GM18951 (cell line): ENCODE results near the gene NT5DC2.

Source experiments
- POLR2A ChIP-seq: IDR thresholded peaks from 4 replicates; pipeline ENCODE4 v1.6.1; 2011; ENCODE audit warnings: mild to moderate bottlenecking; ENCODE audit not compliant: insufficient read length, insufficient read depth; ENCODE audit errors: extremely low read depth
- in situ Hi-C: fragments of 300-500 bp; cut with MboI; formaldehyde crosslinking; loops from one replicate; pipeline ENCODE4 v1.12.0; 2022; ENCODE audit warnings: low sequenced_read_pairs, mixed read lengths, inconsistent platforms; ENCODE audit not compliant: unreplicated experiment

Gene NT5DC2

DNA sequence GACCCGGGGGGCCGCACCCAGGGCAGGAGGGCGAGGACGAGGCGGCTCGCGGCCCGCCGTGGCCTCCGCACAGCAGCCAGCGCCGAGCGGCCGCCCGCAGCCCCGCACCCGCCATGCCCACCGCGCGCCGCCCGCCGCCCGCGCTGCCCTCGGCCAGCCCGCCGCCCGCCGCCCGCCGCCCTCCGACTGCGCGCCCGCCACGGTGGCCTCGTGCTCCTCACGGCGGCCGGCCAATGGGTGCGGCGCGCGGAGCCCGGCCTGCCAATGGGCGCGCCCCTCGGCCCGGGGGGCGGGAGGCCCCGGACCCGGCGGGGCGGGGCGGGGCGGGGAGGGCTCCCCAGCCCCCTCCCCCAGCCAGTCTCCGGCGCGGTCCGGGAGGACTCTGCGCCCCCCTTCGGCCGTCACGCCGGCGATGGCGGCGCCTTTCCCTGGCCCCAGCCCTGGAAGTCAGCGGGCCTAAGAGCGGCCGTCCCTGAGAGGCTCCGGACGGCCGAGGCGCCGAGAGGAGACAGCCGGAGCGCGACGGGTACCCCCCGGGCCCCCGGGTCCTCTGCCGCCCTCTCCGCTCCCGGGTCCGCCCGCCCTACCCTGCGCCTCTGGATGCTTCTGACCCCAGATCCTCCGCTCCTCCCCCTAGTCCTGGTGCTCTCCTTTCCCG lies at the start of gene NT5DC2:
TSS of gene NT5DC2 (minus strand) at position 235 of the 658 bp plus-strand sequence. CDS start at position 115, 120 bp downstream.
- peak; percentile 61 for TF ChIP-seq POLR2A
- in situ Hi-C loops, result no loop called here

- in situ Hi-C loops, result no loop called here
- TF ChIP-seq POLR2A, result no peak
Observed at GRCh38 chr3:52574056-52574965, 40.7 kb upstream of the NT5DC2 start.

- in situ Hi-C loops, result no loop called here
- no peak for TF ChIP-seq POLR2A
Observed at GRCh38 chr3:52572221-52572620, 38.6 kb upstream of the NT5DC2 start.

DNA sequence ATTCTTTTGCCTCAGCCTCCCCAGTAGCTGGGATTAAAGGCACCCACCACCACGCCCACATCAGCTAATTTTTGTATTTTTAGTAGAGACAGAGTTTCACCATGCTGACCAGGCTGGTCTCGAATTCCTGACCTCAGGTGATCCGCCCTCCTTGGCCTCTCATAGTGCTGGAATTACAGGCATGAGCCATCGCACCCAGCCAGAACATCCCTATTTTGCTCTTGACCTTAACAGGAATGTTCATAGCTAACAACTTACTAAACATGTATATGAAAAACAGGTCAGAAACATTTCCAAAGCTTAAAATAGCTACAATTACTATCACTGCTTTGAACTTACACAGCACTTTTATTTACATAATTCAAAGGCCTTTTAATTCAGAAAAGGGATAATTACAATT lies 36.4 kb upstream of the NT5DC2 start:
- TF ChIP-seq POLR2A, result no peak
- in situ Hi-C loops, result no loop called here

DNA sequence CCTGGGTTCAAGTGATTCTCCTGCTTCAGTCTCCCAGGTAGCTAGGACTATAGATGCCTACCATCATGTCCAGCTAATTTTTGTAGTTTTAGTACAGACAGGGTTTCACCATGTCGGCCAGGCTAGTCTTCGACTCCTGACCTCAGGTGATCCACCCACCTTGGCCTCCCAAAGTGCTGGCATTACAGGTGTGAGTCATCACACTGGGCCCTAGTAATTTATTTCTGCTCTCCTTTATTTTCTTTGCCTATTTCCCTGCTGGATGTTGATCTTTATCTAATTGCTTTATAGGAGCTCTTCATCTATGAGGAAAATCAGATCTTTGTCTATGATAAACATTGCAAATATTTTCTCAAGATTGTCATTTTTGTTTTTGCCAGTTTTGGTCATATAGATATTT lies 34.4 kb upstream of the NT5DC2 start:
- TF ChIP-seq POLR2A, result no peak
- in situ Hi-C loops, result no loop called here

- TF ChIP-seq POLR2A, result no peak
- in situ Hi-C loops, result no loop called here
Observed at GRCh38 chr3:52563984-52564383, 30.3 kb upstream of the NT5DC2 start.

DNA sequence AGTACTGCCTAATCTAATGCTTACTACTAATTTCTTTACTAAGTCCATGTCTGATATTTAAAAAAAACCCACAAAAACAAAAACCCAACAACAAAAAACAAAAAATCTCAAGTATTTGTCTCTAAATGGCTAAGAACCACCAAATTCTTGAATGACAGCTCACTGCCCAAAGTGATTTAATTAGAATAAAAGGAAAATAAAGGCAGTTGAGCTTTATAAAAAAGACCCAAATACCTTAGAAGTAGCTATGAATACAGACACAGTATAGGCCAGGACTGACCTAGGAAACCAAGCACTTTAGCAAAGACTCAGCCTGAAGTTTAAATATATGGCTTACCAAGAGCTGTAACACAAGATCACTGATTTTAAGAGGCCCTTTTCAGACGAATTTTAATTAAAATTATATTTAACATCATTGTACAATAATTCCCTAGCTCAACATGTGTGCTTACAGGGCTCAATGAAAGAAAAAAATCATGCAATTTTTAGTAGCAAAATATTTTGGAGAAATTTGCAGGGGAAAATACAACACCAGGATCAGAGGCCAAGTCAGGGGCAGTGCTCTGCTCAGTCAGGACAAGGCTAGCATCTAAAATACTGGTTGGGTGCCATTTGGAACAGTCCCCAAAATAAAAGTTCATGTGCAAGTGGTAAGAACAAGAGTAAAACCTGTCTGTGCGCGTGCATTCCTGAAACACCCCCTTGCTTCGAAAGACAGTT lies 27.5 kb upstream of the NT5DC2 start:
- in situ Hi-C loops, result no loop called here
- no peak for TF ChIP-seq POLR2A

DNA sequence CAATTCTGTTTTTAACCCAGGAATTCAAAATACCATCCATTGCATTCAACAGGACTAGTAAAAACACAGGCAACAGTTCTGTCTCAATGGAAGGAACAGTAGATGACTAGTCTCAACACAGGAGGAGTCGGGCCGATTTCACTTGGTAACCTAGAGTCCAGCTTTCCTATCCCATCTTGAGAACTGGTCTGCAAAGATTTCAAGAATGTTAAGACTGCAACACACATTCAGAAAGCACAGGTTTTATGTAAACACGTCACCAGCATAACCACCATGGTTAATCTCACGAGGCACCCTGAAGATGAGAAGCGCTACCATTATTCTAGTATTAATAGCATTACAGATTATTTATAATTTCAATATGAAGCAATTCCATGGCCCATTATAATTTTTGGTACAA lies 24.8 kb upstream of the NT5DC2 start:
- no peak for TF ChIP-seq POLR2A
- in situ Hi-C loops, result no loop called here

- in situ Hi-C loops, result no loop called here
- TF ChIP-seq POLR2A, result no peak
Observed at GRCh38 chr3:52557011-52557960, 23.6 kb upstream of the NT5DC2 start.

DNA sequence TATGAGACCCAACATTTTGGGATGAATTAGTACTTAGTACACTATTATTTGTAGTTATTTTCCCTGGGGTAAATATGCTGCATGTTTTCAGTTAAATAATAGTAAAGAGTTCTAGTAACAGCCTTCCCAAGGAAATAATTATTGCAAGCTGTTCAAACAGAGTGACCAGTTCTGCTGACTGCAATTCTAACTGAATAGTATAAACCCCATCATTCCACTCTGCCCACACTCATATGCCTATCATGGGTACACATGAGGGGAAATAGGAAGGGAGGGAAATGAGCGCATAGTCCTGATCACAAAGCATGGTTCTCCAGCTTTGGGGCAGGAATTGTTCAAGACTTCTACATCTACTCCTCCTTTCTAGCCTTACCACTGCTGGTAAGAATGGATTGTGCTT lies 21.4 kb upstream of the NT5DC2 start:
- in situ Hi-C loops, result no loop called here
- TF ChIP-seq POLR2A, result no peak

DNA sequence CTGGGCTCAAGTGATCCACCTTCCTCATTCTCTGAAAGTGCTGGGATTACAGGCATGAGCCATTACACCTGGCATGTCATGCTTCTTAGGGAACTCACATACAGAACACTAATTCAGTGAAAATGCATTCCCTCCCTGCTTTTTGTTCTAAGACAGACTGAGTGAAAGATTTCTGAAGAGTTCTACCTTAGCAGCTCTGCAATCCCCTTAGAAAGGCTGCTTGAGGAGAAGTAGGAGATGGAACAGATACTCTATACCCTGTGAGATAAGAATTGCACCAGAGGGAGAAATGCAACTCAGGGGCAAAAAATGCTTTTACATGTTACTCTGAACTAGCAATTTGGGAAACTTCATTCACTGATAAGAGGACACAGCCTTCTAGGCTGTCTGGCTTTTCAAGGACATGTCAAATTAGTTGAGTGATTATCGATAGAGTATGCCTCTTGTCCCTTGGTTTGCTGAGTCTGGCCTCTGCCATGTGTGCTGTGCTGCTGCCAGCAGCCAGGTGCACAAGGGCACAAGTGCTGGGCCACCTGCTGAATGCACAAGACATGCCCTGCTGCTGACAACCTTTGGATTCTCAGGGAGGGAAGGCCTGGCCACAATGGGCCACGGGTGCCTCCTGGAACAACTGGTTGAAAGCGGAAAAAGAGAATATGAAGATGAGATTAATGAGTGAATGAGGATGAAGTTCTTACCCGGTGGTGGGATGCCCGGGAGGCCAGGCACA lies 20.5 kb upstream of the NT5DC2 start:
- in situ Hi-C loops, result no loop called here
- no peak for TF ChIP-seq POLR2A

DNA sequence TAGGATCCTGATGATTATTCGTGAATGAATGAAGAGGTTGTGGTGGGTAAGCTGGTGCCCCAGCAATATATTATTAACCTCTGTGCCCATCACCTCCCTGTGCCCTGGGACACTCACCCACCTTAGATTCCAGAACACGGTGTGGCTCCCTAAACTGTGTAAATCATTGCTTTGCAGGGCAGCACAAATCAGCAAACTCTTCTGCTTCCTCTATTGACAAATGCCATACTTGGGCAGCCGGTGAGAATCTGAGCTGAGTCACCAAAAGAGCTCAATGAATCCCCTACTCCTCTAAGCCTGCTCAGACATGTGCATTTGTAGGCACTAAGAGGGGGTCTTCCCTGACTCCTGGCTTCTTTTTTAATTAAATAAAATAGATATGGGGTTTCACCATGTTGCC lies 18.4 kb upstream of the NT5DC2 start:
- in situ Hi-C loops, result no loop called here
- no peak for TF ChIP-seq POLR2A

DNA sequence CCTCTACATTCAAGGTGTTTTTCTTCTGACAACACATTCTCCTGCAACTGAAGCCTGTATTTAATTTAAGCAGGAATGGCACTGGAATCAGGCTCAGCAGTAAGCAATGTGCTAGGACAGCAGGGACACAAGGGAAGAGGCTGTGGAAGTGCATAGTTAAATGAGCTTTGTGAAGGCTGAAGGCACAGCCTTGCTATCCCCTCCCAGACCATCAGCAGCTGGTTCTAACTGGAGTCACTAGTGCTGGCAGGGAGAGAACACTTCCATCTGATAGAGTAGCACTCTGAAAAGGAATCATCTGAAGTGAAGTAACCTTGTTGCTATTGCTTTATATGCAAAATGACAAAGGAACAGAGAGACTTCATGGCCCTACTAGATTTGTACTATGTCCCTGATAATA lies 17.5 kb upstream of the NT5DC2 start:
- in situ Hi-C loops, result no loop called here
- no peak for TF ChIP-seq POLR2A
